ENCODE results near the gene COL9A2.

- TF ChIP-seq CTCF (conservative IDR thresholded peaks at IDR 0.05) (no peak), EZH2 (IDR thresholded peaks at IDR 0.05; ENCODE audit: low read depth) (no peak)
These were observed 448 bp upstream of the COL9A2 start for GRCh38 chr1:40317394-40318074.

Measured in PC-9 (cell line).